GM21529 (cell line): Measurements from ENCODE around the gene COQ9.
"Not testable (repeated sequence)": the region's sequence is repeated elsewhere in the genome, so short reads cannot be mapped to it uniquely, and the experiment has no call there.

ENCODE experiments used
- ATAC-seq: cut with Tn5 transposase; IDR thresholded peaks from one replicate; pipeline ENCODE4 v1.9.1; 2021; ENCODE audit not compliant: unreplicated experiment

The COQ9 gene

GRCh38 chr16:57424583-57424982, 22.7 kb upstream of the COQ9 start:
- ATAC-seq = no peak

- ATAC-seq = no peak
Observed at GRCh38 chr16:57426356-57426755, 20.9 kb upstream of the COQ9 start.

- ATAC-seq = no peak
Observed at GRCh38 chr16:57427307-57427706, 20.0 kb upstream of the COQ9 start.

- no peak for ATAC-seq
Observed at GRCh38 chr16:57427824-57428223, 19.5 kb upstream of the COQ9 start.

- no peak for ATAC-seq
Observed at GRCh38 chr16:57430955-57431354, 16.3 kb upstream of the COQ9 start.

- no peak for ATAC-seq
Observed at GRCh38 chr16:57432505-57432904, 14.8 kb upstream of the COQ9 start.

GRCh38 chr16:57432989-57433388, 14.3 kb upstream of the COQ9 start:
- ATAC-seq = no peak

GRCh38 chr16:57434003-57434402, 13.3 kb upstream of the COQ9 start:
- ATAC-seq = no peak

- no peak for ATAC-seq
Observed at GRCh38 chr16:57435838-57436237, 11.4 kb upstream of the COQ9 start.

GRCh38 chr16:57439947-57440346, 7.3 kb upstream of the COQ9 start:
- not testable (repeated sequence) for ATAC-seq

GRCh38 chr16:57440551-57440950, 6.7 kb upstream of the COQ9 start:
- ATAC-seq = not testable (repeated sequence)

- ATAC-seq = no peak
Observed at GRCh38 chr16:57444711-57445110, 2.6 kb upstream of the COQ9 start.

GRCh38 chr16:57445510-57445909, 1.8 kb upstream of the COQ9 start:
- ATAC-seq = no peak

GRCh38 chr16:57446531-57447185, 621 bp upstream of the COQ9 start:
- peak; percentile 33 for ATAC-seq

- ATAC-seq = no peak
Observed at GRCh38 chr16:57452021-57452420, 4.7 kb downstream of the COQ9 start.

GRCh38 chr16:57462209-57462977, 15.1 kb downstream of the COQ9 start, which contains the start of gene POLR2C:
Gene POLR2C, plus strand, starts transcription at chr16:57462679. Its CDS starts 46 bp downstream, at chr16:57462725.
- ATAC-seq = peak; percentile 88

- ATAC-seq = peak; percentile 17
Observed at GRCh38 chr16:57462978-57463362, 15.7 kb downstream of the COQ9 start.

GRCh38 chr16:57464523-57464922, 17.2 kb downstream of the COQ9 start:
- no peak for ATAC-seq

- no peak for ATAC-seq
Observed at GRCh38 chr16:57468346-57468745, 21.1 kb downstream of the COQ9 start.

- ATAC-seq = no peak
Observed at GRCh38 chr16:57469046-57469445, 21.8 kb downstream of the COQ9 start.

- no peak for ATAC-seq
Observed at GRCh38 chr16:57469917-57470470, 22.7 kb downstream of the COQ9 start.

GRCh38 chr16:57470711-57471110, 23.4 kb downstream of the COQ9 start:
- no peak for ATAC-seq
